ENCODE measurements around the gene SPAG16. TPM values are rescaled to one million over a fixed set of nuclear protein-coding genes. Genes with fewer than 3 reads are reported as not detected.

Gene SPAG16
- total and polyA plus RNA-seq, 5 donors = 19.9 to 28.7 (median 23.2) TPM

- intact Hi-C loops (cut with DNase I) = no loop called here
- Histone ChIP-seq H3K27ac (ENCODE audit: low read length) (no peak overlapping the region), H3K9me3 (ENCODE audit: control insufficient read depth, low read length) (no peaks in the 10 kb centered on the region), H3K4me3 (ENCODE audit: low read length) (no peak overlapping the region), H3K27me3 (ENCODE audit: control insufficient read depth, insufficient read depth) (no peaks in the 10 kb centered on the region), H3K4me1 (ENCODE audit: control insufficient read depth, insufficient read depth, low read length) (no peaks in the 10 kb centered on the region)
- 81% methylated on average over 1 of the region's 1 CpG for WGBS
- DNase-seq (no peak), ATAC-seq (no peak)
These were observed 843.8 kb downstream of the SPAG16 start for GRCh38 chr2:214128040-214128439.

GRCh38 chr2:214130114-214130513 is 845.9 kb downstream of the SPAG16 start:
- 33% methylated on average over 2 of the region's 2 CpGs for WGBS
- intact Hi-C loops (cut with DNase I) = no loop called here
- Histone ChIP-seq H3K4me1 (ENCODE audit: control insufficient read depth, insufficient read depth, low read length) (no peaks in the 10 kb centered on the region), H3K9me3 (ENCODE audit: control insufficient read depth, low read length) (no peaks in the 10 kb centered on the region), H3K27ac (ENCODE audit: low read length) (no peak overlapping the region), H3K4me3 (ENCODE audit: low read length) (no peak overlapping the region), H3K27me3 (ENCODE audit: control insufficient read depth, insufficient read depth) (no peaks in the 10 kb centered on the region)
- ATAC-seq (no peak), DNase-seq (no peak)

GRCh38 chr2:214135966-214136365 is 851.7 kb downstream of the SPAG16 start:
- DNase-seq (no peak), ATAC-seq (no peak)
- Histone ChIP-seq H3K4me3 (ENCODE audit: low read length) (no peak overlapping the region), H3K9me3 (ENCODE audit: control insufficient read depth, low read length) (no peaks in the 10 kb centered on the region), H3K27ac (ENCODE audit: low read length) (no peak overlapping the region), H3K4me1 (ENCODE audit: control insufficient read depth, insufficient read depth, low read length) (no peaks in the 10 kb centered on the region), H3K27me3 (ENCODE audit: control insufficient read depth, insufficient read depth) (no peaks in the 10 kb centered on the region)
- intact Hi-C loops (cut with DNase I) = no loop called here
- 91% methylated on average over 1 of the region's 1 CpG for WGBS

- H3K27me3 ChIP-seq (ENCODE audit: control insufficient read depth, insufficient read depth) = no peaks in the 10 kb centered on the region
- H3K4me3 ChIP-seq (ENCODE audit: low read length) = no peak overlapping the region
- DNase-seq (no peak), ATAC-seq (no peak)
- no peak overlapping the region for H3K27ac ChIP-seq (ENCODE audit: low read length)
- intact Hi-C loops (cut with DNase I) = no loop called here
- H3K4me1 ChIP-seq (ENCODE audit: control insufficient read depth, insufficient read depth, low read length) = no peaks in the 10 kb centered on the region
- no peaks in the 10 kb centered on the region for H3K9me3 ChIP-seq (ENCODE audit: control insufficient read depth, low read length)
These were observed 854.5 kb downstream of the SPAG16 start for GRCh38 chr2:214138779-214139178.

GRCh38 chr2:214139630-214140284 is 855.5 kb downstream of the SPAG16 start:
- no peaks in the 10 kb centered on the region for H3K27me3 ChIP-seq (ENCODE audit: control insufficient read depth, insufficient read depth)
- no peaks in the 10 kb centered on the region for H3K9me3 ChIP-seq (ENCODE audit: control insufficient read depth, low read length)
- H3K4me3 ChIP-seq (ENCODE audit: low read length) = no peak overlapping the region
- ATAC-seq (no peak), DNase-seq (no peak)
- H3K4me1 ChIP-seq (ENCODE audit: control insufficient read depth, insufficient read depth, low read length) = no peaks in the 10 kb centered on the region
- WGBS = 42% methylated on average over 3 of the region's 3 CpGs
- no peak overlapping the region for H3K27ac ChIP-seq (ENCODE audit: low read length)
- intact Hi-C loops (cut with DNase I) = no loop called here

GRCh38 chr2:214156971-214157370 is 872.7 kb downstream of the SPAG16 start:
- ATAC-seq = no peak
- no peaks in the 10 kb centered on the region for H3K9me3 ChIP-seq (ENCODE audit: control insufficient read depth, low read length)
- no peak for DNase-seq
- no peaks in the 10 kb centered on the region for H3K27me3 ChIP-seq (ENCODE audit: control insufficient read depth, insufficient read depth)
- intact Hi-C loops (cut with DNase I) = no loop called here
- H3K4me1 ChIP-seq (ENCODE audit: control insufficient read depth, insufficient read depth, low read length) = no peaks in the 10 kb centered on the region
- no peak overlapping the region for H3K27ac ChIP-seq (ENCODE audit: low read length)
- no peak overlapping the region for H3K4me3 ChIP-seq (ENCODE audit: low read length)
- WGBS = 77% methylated on average over 1 of the region's 1 CpG

- intact Hi-C loops (cut with DNase I) = no loop called here
- no peak overlapping the region for H3K27ac ChIP-seq (ENCODE audit: low read length)
- no peaks in the 10 kb centered on the region for H3K9me3 ChIP-seq (ENCODE audit: control insufficient read depth, low read length)
- 90% methylated on average over 1 of the region's 1 CpG for WGBS
- no peak overlapping the region for H3K4me3 ChIP-seq (ENCODE audit: low read length)
- no peak for DNase-seq
- H3K27me3 ChIP-seq (ENCODE audit: control insufficient read depth, insufficient read depth) = no peaks in the 10 kb centered on the region
- ATAC-seq = no peak
- no peaks in the 10 kb centered on the region for H3K4me1 ChIP-seq (ENCODE audit: control insufficient read depth, insufficient read depth, low read length)
These were observed 874.6 kb downstream of the SPAG16 start for GRCh38 chr2:214158851-214159250.

GRCh38 chr2:214169281-214169680 is 885.0 kb downstream of the SPAG16 start:
- WGBS = 66% methylated on average over 5 of the region's 5 CpGs
- intact Hi-C loops (cut with DNase I) = no loop called here
- H3K9me3 ChIP-seq (ENCODE audit: control insufficient read depth, low read length) = no peaks in the 10 kb centered on the region
- no peak for DNase-seq
- H3K27me3 ChIP-seq (ENCODE audit: control insufficient read depth, insufficient read depth) = no peaks in the 10 kb centered on the region
- H3K27ac ChIP-seq (ENCODE audit: low read length) = no peak overlapping the region
- H3K4me1 ChIP-seq (ENCODE audit: control insufficient read depth, insufficient read depth, low read length) = no peaks in the 10 kb centered on the region
- ATAC-seq = no peak
- no peak overlapping the region for H3K4me3 ChIP-seq (ENCODE audit: low read length)

- Histone ChIP-seq H3K4me1 (ENCODE audit: control insufficient read depth, insufficient read depth, low read length) (no peaks in the 10 kb centered on the region), H3K4me3 (ENCODE audit: low read length) (no peak overlapping the region), H3K27me3 (ENCODE audit: control insufficient read depth, insufficient read depth) (no peaks in the 10 kb centered on the region), H3K27ac (ENCODE audit: low read length) (no peak overlapping the region), H3K9me3 (ENCODE audit: control insufficient read depth, low read length) (no peaks in the 10 kb centered on the region)
- intact Hi-C loops (cut with DNase I) = no loop called here
- WGBS = 55% methylated on average over 2 of the region's 2 CpGs
- ATAC-seq (no peak), DNase-seq (no peak)
These were observed 885.5 kb downstream of the SPAG16 start for GRCh38 chr2:214169736-214170135.

GRCh38 chr2:214174563-214174962 is 890.3 kb downstream of the SPAG16 start:
- 35% methylated on average over 1 of the region's 1 CpG for WGBS
- Histone ChIP-seq H3K27me3 (ENCODE audit: control insufficient read depth, insufficient read depth) (no peaks in the 10 kb centered on the region), H3K4me1 (ENCODE audit: control insufficient read depth, insufficient read depth, low read length) (no peaks in the 10 kb centered on the region)

GRCh38 chr2:214180071-214180470 is 895.8 kb downstream of the SPAG16 start:
- intact Hi-C loops (cut with DNase I) = no loop called here
- 73% methylated on average over 1 of the region's 1 CpG for whole genome bisulfite sequencing
- DNase-seq = no peak
- Histone ChIP-seq H3K4me1 (ENCODE audit: control insufficient read depth, insufficient read depth, low read length) (no peaks in the 10 kb centered on the region), H3K27ac (ENCODE audit: low read length) (no peak overlapping the region), H3K4me3 (ENCODE audit: low read length) (no peak overlapping the region), H3K9me3 (ENCODE audit: control insufficient read depth, low read length) (no peaks in the 10 kb centered on the region), H3K27me3 (ENCODE audit: control insufficient read depth, insufficient read depth) (no peaks in the 10 kb centered on the region)
- no peak for ATAC-seq

More at GRCh38 chr2:214174563-214174962, 890.3 kb downstream of the SPAG16 start:
- Histone ChIP-seq H3K4me3 (ENCODE audit: low read length) (no peak overlapping the region), H3K27ac (ENCODE audit: low read length) (no peak overlapping the region), H3K9me3 (ENCODE audit: control insufficient read depth, low read length) (no peaks in the 10 kb centered on the region)
- no peak for DNase-seq
- intact Hi-C loops (cut with DNase I) = no loop called here
- no peak for ATAC-seq

GRCh38 chr2:214180686-214181085 is 896.4 kb downstream of the SPAG16 start:
- no peak for DNase-seq
- H3K27ac ChIP-seq (ENCODE audit: low read length) = no peak overlapping the region
- 67% methylated on average over 3 of the region's 3 CpGs for WGBS
- no peaks in the 10 kb centered on the region for H3K4me1 ChIP-seq (ENCODE audit: control insufficient read depth, insufficient read depth, low read length)
- H3K27me3 ChIP-seq (ENCODE audit: control insufficient read depth, insufficient read depth) = no peaks in the 10 kb centered on the region
- ATAC-seq = no peak
- intact Hi-C loops (cut with DNase I) = no loop called here
- no peak overlapping the region for H3K4me3 ChIP-seq (ENCODE audit: low read length)
- no peaks in the 10 kb centered on the region for H3K9me3 ChIP-seq (ENCODE audit: control insufficient read depth, low read length)

All from right cardiac atrium (tissue), 5 donors.